Fibroblast of mammary gland (primary cell): ENCODE data around the gene AFAP1.

Source experiments
- DNase-seq: peaks from one replicate; pipeline ENCODE4 v3.0.0-alpha.2; 2010; ENCODE audit warnings: low read depth
- H3K4me3 ChIP-seq: 2 replicates; pipeline ENCODE4 v1.5.1; 2011; ENCODE audit warnings: low read depth, mild to moderate bottlenecking, low read length, moderate library complexity; ENCODE audit not compliant: control insufficient read depth
- TF ChIP-seq, protein P1 (sequence below): conservative IDR thresholded peaks from 2 replicates; pipeline ENCODE4 v1.5.1; 2011; ENCODE audit warnings: low read depth, low read length, inconsistent platforms; ENCODE audit not compliant: control insufficient read depth, insufficient read depth

The AFAP1 gene

DNA sequence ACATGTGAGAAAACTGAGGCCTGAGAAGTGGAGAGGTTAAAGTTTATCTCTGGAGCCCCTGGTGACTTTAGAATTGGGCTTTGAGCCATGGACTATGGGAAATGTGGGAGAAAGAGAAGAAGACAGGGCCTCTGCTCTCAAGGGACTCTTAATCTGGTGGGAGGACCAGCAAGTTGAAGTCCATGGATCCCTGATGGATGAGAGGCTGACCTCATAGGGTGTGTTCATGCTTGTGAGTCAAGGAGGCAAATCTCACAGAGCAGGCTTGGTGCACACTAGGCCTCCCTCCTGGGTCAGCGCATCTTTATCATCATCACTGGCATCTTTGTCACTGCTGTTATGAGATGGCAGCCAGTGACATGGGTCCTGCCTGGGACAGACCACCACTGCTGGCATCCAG lies 211.9 kb downstream of the AFAP1 start:
- H3K4me3 ChIP-seq = no peak overlapping the region
- DNase-seq = peak; percentile 50
- TF ChIP-seq, protein P1, sequence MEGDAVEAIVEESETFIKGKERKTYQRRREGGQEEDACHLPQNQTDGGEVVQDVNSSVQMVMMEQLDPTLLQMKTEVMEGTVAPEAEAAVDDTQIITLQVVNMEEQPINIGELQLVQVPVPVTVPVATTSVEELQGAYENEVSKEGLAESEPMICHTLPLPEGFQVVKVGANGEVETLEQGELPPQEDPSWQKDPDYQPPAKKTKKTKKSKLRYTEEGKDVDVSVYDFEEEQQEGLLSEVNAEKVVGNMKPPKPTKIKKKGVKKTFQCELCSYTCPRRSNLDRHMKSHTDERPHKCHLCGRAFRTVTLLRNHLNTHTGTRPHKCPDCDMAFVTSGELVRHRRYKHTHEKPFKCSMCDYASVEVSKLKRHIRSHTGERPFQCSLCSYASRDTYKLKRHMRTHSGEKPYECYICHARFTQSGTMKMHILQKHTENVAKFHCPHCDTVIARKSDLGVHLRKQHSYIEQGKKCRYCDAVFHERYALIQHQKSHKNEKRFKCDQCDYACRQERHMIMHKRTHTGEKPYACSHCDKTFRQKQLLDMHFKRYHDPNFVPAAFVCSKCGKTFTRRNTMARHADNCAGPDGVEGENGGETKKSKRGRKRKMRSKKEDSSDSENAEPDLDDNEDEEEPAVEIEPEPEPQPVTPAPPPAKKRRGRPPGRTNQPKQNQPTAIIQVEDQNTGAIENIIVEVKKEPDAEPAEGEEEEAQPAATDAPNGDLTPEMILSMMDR = no peak

DNA sequence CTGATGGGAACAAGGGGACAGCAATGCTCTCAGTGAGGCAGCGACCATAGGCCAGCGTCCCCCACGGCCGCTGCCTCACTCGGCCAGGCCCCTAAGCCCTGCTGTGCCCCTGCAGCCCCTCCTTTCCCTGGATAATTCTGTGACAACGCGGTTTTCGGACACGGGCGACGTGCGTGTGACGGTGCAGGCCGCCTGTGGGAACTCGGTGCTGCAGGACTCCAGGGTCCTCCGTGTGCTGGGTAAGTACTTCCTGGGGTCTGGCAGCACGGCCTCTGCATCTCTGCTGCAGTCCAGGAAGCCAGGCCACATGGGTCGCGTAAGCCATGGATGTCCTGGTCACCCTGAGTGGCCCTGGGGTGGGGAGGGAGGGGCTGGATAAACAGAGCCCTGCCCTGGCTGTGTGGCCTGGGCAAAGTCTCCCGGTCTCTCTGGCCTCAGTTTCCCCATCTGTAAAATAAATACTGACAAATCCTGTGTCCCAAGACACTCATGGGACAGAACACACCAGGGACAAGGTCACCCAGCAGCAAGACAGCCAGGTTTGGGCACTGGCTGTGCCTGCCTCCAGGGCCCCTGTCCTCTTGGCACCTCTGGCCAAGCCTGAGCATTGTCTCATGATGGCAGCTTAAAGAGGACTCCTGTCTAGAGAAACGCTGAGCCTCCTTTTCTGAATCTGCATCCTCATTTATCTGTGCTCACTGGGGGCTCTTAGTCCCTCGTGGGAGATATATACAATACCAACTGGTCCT lies 212.8 kb downstream of the AFAP1 start:
- DNase-seq = no peak
- H3K4me3 ChIP-seq = no peak overlapping the region
- TF ChIP-seq, protein P1 = no peak

DNA sequence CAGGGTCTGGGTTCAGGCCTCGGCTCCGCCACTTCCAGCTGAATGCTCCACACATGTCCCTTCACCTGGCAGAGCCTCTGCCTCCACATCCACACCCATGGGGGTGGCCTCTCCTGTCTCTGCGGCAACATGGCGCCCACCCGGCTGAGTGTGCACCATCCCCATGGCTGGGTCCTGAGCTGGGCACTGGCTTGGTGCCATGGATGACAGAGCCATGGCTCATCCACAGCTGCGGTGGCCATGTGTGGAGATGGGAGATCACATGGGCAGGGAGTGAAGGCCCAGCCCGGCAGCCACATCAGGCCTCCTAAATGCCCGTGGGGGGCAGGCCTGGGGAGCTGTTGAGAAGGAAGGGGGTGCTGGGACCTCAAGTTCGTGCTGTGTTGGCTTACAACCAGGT lies 213.7 kb downstream of the AFAP1 start:
- no peak overlapping the region for H3K4me3 ChIP-seq
- DNase-seq = peak; percentile 66
- TF ChIP-seq, protein P1 = no peak

DNA sequence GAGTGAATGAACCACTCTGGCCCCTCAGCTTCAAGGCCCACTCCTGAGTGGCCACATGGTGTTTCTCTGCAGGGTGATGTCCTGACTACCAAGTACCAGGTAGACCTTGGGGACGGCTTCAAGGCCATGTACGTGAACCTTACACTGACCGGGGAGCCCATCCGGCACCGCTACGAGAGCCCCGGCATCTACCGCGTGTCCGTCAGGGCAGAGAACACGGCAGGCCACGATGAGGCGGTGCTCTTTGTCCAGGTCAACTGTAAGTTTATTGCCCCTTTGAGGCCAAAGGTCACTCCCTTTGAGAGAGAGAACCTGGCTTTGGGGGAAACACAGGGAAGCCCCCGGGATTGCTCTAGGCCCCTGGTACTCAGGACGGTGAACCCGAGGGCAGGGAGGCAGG lies 216.0 kb downstream of the AFAP1 start:
- no peak overlapping the region for H3K4me3 ChIP-seq
- no peak for DNase-seq
- TF ChIP-seq, protein P1 = no peak

DNA sequence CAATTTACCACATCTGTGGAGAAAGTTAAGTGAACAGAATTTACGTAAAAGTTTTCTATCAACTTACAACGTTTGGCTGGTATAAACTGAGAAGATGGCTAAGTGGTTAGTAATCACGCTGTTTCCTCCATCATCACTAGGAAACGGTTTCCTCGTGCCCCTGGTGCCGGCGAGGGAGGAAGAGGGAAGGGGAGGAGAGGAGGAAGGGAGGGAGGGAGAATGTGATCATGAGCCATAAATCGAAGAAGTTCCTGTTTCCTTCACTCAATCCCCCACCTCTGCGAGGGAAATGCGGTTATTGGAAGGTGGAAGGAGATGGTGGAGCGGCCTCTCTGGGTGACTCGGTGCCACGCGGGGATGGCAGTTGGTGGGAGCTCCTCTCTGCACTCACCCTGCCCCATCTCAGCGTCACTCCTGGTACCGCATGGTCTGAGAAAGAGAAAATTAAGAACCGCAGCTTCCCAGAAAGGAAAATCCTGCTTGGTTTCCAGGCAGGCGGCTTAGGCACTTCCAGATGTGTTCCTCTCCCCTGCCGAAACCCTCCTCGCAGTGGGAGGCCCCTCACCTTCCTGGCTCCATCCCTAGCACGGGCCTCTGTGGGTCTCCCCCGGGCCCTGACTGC lies 216.8 kb downstream of the AFAP1 start:
- H3K4me3 ChIP-seq = no peak overlapping the region
- DNase-seq = no peak
- TF ChIP-seq, protein P1 = no peak

DNA sequence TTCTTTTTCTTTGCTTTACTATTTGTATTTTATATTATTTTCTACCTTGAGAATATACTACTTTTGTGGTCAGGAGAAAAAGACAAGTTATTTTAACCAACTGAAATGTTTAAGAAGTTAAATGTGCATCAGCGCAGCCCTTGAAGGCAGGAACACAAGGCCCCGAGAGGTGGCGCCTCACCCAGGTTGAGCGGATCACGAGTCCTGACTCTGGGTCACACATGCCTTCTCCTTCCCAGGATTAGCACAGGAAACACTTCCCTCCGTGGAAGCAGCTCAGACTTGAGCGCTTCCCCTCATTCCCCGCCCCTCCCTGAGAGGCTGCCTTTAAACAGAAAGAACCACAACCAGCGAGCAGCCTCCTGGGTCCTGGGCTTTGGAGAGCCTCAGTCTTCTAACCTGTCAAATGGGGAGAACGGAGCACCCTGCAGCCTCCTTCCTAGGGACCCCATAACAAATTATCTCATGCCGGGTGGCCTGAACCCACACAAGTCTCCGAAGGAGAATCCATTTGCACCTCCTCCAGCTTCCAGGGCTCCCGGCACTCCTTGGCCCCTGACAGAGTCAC lies 217.6 kb downstream of the AFAP1 start:
- TF ChIP-seq, protein P1 = no peak
- DNase-seq = no peak
- no peak overlapping the region for H3K4me3 ChIP-seq
